ENCODE data around the gene ANKRD13B.

DNA sequence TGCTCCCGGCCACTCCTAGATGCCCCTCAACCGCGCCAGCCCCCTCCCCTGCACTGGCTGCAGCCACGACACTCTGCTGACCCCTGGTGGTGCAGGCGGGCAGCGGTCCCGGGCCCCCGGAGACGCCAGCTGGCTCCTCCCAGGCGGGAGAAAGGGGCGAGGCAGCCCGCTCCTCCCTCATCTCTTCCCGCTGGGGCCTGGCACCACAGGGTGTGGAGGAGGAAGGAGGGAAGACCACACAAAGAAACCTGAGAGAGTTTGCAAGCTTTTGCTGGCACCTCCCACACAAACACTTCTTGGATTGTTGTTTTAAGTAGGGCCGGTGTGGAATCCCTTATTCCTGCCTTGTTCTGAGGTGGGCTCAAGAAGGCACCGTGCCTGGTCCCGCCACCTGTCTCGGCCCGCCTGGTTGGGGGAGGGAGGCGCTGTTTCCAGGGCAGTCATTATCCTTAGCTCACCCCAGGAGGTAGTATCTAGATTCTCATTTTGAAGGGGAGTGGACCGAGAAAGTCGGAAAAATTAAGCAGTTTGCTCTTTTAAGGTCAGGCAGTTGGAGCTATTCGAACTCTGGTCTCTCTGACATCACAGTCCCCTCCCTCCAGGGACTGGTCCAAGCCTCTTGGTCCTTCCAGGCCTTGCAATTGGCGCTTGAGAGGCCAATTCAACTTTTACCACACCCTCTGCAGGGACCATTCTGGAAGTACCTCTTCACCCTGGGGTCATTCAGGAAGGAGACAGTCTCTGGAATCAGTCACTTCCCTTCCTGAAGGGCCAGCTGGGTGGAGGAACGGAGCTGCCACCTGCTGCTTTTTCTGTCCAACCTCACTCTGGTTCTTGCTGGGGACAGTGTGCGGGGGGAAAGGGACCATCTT, 959 bp upstream of the ANKRD13B start:
- TF ChIP-seq, protein P1, sequence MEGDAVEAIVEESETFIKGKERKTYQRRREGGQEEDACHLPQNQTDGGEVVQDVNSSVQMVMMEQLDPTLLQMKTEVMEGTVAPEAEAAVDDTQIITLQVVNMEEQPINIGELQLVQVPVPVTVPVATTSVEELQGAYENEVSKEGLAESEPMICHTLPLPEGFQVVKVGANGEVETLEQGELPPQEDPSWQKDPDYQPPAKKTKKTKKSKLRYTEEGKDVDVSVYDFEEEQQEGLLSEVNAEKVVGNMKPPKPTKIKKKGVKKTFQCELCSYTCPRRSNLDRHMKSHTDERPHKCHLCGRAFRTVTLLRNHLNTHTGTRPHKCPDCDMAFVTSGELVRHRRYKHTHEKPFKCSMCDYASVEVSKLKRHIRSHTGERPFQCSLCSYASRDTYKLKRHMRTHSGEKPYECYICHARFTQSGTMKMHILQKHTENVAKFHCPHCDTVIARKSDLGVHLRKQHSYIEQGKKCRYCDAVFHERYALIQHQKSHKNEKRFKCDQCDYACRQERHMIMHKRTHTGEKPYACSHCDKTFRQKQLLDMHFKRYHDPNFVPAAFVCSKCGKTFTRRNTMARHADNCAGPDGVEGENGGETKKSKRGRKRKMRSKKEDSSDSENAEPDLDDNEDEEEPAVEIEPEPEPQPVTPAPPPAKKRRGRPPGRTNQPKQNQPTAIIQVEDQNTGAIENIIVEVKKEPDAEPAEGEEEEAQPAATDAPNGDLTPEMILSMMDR (IDR thresholded peaks at IDR 0.05), result peak; percentile 99
- TF ChIP-seq POLR2AphosphoS5 (IDR thresholded peaks at IDR 0.05; ENCODE audit: low read depth, low read length), result no peak; the same call in 1 of the 2 replicates
- peak in 1 of 2 experiments; percentile 73; a peak in 1 of 4 replicates for TF ChIP-seq REST (IDR thresholded peaks at IDR 0.05; ENCODE audit: insufficient read depth in 1 of 2, low read depth in 2 of 2, low read length in 1 of 2)
- TF ChIP-seq TCF7L2 (IDR thresholded peaks at IDR 0.05; ENCODE audit: low read depth, low read length), result no peak
- 0 out of 2 replicates have a peak, but pooled peaks have one; percentile 69 for TF ChIP-seq SIN3A (IDR thresholded peaks at IDR 0.05; ENCODE audit: borderline replicate concordance, insufficient read depth, low read depth, low read length)
